ENCODE results near the gene ZNF883. TPM values are rescaled to one million over a fixed set of nuclear protein-coding genes. Genes with fewer than 3 reads are reported as not detected.

ZNF883 gene
- total RNA-seq, 3 donors from 2014 or later, result 1.4 to 4.6 (median 2.6) TPM

DNA sequence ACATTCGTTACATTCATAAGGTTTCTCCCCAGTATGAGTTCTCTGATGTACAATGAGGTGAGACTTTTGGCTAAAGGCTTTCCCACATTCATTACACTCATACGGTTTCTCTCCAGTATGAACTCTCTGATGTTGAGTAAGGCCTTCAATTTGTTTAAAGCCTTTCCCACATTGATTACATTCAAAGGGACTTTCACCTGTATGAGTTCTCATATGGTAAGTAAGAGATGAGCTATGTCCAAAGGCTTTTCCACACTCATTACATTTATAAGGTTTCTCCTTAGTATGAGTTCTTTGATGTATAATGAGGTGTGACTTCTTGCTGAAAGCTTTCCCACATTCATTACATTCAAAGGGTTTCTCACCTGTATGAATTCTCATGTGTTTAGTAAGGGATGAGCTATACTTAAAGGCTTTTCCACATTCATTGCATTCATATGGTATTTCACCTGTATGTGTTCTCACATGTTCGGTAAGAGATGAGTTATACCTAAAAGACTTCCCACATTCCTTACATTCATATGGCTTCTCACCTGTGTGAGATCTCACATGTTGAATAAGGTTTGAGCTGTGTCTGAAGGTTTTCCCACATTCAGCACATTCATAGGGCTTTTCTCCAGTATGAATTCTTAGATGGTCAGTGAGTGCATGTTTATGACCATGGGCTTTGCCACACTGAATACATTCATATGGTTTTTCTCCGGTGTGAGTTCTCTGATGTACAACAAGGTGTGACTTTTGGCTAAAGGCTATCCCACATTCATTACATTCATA, 31.1 kb upstream of the ZNF883 start:
- intact Hi-C loops (cut with DNase I; ENCODE audit: low total_unique reads), result no loop called here
- Histone ChIP-seq H3K27ac (no peak overlapping the region), H3K4me3 (no peak overlapping the region), H3K27me3 (no peaks in the 10 kb centered on the region), H3K36me3 (peaks cover 34% of the 10 kb centered on the region), H3K4me1 (no peaks in the 10 kb centered on the region), H3K9me3 (peaks cover 91 to 100% of the 10 kb centered on the region in 2 donors)
- no peak for DNase-seq (ENCODE audit: low spot score in 2 of 2)
- TF ChIP-seq POLR2A (IDR thresholded peaks at IDR 0.05) (no peak), POLR2AphosphoS5 (IDR thresholded peaks at IDR 0.05) (no peak)
- TF ChIP-seq, protein P1, sequence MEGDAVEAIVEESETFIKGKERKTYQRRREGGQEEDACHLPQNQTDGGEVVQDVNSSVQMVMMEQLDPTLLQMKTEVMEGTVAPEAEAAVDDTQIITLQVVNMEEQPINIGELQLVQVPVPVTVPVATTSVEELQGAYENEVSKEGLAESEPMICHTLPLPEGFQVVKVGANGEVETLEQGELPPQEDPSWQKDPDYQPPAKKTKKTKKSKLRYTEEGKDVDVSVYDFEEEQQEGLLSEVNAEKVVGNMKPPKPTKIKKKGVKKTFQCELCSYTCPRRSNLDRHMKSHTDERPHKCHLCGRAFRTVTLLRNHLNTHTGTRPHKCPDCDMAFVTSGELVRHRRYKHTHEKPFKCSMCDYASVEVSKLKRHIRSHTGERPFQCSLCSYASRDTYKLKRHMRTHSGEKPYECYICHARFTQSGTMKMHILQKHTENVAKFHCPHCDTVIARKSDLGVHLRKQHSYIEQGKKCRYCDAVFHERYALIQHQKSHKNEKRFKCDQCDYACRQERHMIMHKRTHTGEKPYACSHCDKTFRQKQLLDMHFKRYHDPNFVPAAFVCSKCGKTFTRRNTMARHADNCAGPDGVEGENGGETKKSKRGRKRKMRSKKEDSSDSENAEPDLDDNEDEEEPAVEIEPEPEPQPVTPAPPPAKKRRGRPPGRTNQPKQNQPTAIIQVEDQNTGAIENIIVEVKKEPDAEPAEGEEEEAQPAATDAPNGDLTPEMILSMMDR (IDR thresholded peaks at IDR 0.05), result no peak

DNA sequence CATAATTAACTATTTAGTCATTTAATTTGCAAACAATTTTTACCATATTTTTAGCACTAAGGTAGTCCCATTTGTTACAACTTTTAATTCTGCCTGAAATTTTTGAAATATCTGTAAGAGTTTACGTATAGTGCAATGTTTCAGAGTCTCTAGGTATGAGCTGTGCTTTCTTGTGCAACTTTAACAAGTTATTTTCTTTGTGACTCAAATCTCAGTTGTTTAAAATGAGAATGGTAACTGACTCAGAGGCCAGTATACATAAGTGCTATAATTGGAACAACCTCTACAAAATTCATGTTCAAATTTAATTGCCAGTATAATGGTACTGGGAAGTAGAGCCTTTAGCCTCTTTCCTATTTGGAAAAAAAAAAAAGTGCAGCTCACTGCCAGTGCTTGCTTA, 14.2 kb upstream of the ZNF883 start:
- DNase-seq (ENCODE audit: low spot score in 2 of 2), result no peak
- H3K9me3 ChIP-seq, result peaks cover 55 to 83% of the 10 kb centered on the region in 2 donors
- intact Hi-C loops (cut with DNase I; ENCODE audit: low total_unique reads), result no loop called here

DNA sequence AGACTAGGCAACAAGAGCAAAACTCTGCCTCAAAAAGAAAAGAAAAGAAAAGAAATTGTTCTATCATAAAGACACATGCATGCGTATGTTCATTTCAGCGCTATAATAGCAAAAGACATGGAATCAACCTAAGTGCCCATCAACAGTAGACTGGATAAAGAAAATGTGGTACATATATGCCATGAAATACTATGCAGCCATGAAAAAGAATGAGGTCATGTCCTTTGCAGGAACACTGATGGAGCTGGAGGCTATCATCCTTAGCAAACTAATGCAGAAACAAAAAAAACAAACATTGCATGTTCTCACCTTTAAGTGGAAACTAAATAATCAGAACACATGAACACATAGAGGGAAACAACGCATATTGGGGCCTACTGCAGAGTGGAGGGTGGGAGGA, 6.3 kb upstream of the ZNF883 start:
- DNase-seq (ENCODE audit: low spot score in 2 of 2), result no peak
- Histone ChIP-seq H3K27ac (no peak overlapping the region), H3K4me3 (no peak overlapping the region), H3K4me1 (no peaks in the 10 kb centered on the region), H3K9me3 (peaks cover 27 to 53% of the 10 kb centered on the region in 2 donors), H3K36me3 (no peaks in the 10 kb centered on the region), H3K27me3 (no peaks in the 10 kb centered on the region)
- intact Hi-C loops (cut with DNase I; ENCODE audit: low total_unique reads), result no loop called here
- TF ChIP-seq POLR2A (IDR thresholded peaks at IDR 0.05), result no peak
- TF ChIP-seq, protein P1 (IDR thresholded peaks at IDR 0.05), result no peak
- TF ChIP-seq POLR2AphosphoS5 (IDR thresholded peaks at IDR 0.05), result no peak

More for the DNA sequence above, 14.2 kb upstream of the ZNF883 start:
- Histone ChIP-seq H3K36me3 (no peaks in the 10 kb centered on the region), H3K4me1 (no peaks in the 10 kb centered on the region), H3K4me3 (no peak overlapping the region), H3K27me3 (no peaks in the 10 kb centered on the region), H3K27ac (no peak overlapping the region)
- TF ChIP-seq POLR2AphosphoS5 (IDR thresholded peaks at IDR 0.05) (no peak), POLR2A (IDR thresholded peaks at IDR 0.05) (no peak)
- TF ChIP-seq, protein P1 (IDR thresholded peaks at IDR 0.05), result no peak

DNA sequence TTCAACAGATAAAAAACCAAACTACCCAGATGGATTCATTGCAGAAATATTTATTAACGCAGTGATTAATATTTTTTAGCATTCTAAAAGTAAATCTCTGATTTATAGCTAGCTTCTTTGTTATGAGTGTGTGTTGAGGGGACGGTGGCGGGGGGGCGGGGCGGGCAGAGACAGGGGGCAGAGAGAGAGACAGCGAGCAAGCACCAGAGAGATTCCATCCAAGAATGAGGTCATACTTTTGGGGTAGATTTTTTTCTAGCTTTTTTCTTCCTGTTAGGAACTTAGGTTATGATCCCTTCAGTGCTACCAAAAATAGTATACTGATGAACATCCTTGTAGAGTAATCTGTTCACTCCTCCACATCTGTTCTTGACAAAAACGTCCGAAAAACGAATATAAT, 500 bp upstream of the ZNF883 start:
- Histone ChIP-seq H3K4me3 (peak overlapping the region; percentile 11 to 69 (median 37)), H3K36me3 (no peaks in the 10 kb centered on the region), H3K4me1 (no peaks in the 10 kb centered on the region), H3K9me3 (peaks cover 19 to 38% of the 10 kb centered on the region in 2 donors), H3K27me3 (no peaks in the 10 kb centered on the region), H3K27ac (no peak overlapping the region)
- TF ChIP-seq POLR2AphosphoS5 (IDR thresholded peaks at IDR 0.05), result no peak
- no peak for TF ChIP-seq POLR2A (IDR thresholded peaks at IDR 0.05)
- TF ChIP-seq, protein P1 (IDR thresholded peaks at IDR 0.05), result no peak
- intact Hi-C loops (cut with DNase I; ENCODE audit: low total_unique reads), result no loop called here
- no peak for DNase-seq (ENCODE audit: low spot score in 2 of 2)

DNA sequence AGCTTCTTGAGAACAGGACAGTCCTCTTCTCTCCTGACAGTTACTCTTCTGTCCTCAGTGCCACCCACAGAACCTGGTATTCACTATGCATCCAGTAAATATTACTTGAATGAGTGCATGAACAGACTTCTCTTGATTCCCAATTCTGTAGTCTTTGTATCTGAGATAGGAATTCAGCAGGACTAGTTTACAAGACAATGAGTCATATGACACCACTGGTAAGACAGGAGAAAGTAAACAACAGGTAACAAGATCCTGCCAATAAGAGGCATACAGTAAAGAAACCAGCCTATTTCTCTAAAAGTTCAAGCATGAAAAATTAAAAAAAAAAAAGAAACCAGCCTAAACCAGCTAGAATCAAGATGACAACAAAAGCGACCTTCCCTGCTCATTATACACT, 6.2 kb downstream of the ZNF883 start:
- TF ChIP-seq POLR2A (IDR thresholded peaks at IDR 0.05) (no peak), POLR2AphosphoS5 (IDR thresholded peaks at IDR 0.05) (no peak)
- TF ChIP-seq, protein P1 (IDR thresholded peaks at IDR 0.05), result no peak
- H3K4me1 ChIP-seq, result no peaks in the 10 kb centered on the region
- no peak overlapping the region for H3K4me3 ChIP-seq
- H3K27me3 ChIP-seq, result no peaks in the 10 kb centered on the region
- intact Hi-C loops (cut with DNase I; ENCODE audit: low total_unique reads), result no loop called here
- DNase-seq (ENCODE audit: low spot score in 2 of 2), result no peak
- peaks cover 36 to 70% of the 10 kb centered on the region in 2 donors for H3K9me3 ChIP-seq
- H3K27ac ChIP-seq, result no peak overlapping the region
- peaks cover 7% of the 10 kb centered on the region for H3K36me3 ChIP-seq

All from breast epithelium (tissue), 4 donors.